ENCODE data around the gene L1TD1. TPM values are rescaled to one million over a fixed set of nuclear protein-coding genes. Genes with fewer than 3 reads are reported as not detected.

The L1TD1 gene
- total RNA-seq, 1 experiment from 2014 or later: 0.20 TPM

GRCh38 chr1:62235576-62235975 is 40.9 kb downstream of the L1TD1 start (continued):
- TF ChIP-seq, protein P1, sequence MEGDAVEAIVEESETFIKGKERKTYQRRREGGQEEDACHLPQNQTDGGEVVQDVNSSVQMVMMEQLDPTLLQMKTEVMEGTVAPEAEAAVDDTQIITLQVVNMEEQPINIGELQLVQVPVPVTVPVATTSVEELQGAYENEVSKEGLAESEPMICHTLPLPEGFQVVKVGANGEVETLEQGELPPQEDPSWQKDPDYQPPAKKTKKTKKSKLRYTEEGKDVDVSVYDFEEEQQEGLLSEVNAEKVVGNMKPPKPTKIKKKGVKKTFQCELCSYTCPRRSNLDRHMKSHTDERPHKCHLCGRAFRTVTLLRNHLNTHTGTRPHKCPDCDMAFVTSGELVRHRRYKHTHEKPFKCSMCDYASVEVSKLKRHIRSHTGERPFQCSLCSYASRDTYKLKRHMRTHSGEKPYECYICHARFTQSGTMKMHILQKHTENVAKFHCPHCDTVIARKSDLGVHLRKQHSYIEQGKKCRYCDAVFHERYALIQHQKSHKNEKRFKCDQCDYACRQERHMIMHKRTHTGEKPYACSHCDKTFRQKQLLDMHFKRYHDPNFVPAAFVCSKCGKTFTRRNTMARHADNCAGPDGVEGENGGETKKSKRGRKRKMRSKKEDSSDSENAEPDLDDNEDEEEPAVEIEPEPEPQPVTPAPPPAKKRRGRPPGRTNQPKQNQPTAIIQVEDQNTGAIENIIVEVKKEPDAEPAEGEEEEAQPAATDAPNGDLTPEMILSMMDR (IDR thresholded peaks at IDR 0.05 in 2 of 3, conservative IDR thresholded peaks at IDR 0.05 in 1 of 3; ENCODE audit: borderline replicate concordance in 1 of 3, insufficient read depth in 1 of 3, low read depth in 2 of 3, low read length in 2 of 3): no peak
- no peak for TF ChIP-seq ATF3 (IDR thresholded peaks at IDR 0.05)

DNA sequence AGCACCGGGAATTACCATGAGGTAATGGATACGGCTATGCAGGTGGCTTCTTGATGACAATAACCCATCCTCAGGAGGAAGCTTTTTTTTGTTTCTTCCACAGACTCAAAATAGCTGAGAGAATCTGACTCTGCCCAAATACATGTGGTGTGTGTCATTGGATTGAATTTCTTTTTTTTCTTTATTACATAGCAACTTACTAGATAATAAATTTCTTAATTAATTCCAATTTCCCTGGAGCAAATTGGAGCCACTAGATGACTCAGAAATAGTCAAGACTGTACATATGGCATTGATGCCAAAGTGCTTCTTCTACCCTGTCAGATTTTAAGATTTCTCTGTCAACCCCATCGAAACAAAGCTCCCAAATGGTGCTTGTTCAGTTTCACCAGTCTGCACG is 42.7 kb downstream of the L1TD1 start:
- H3K79me2 ChIP-seq (ENCODE audit: insufficient read depth, low read length): no peaks in the 10 kb centered on the region
- H3K4me3 ChIP-seq (replicated peaks in 1 of 2; ENCODE audit: low read depth in 1 of 2, low read length in 2 of 2): no peak overlapping the region
- CTCF ChIA-PET: no interaction called here
- no peak for DNase-seq (ENCODE audit: low read depth, low spot score)
- H3K9ac ChIP-seq (ENCODE audit: low read length): no peak overlapping the region
- no peaks in the 10 kb centered on the region for H3K27me3 ChIP-seq (ENCODE audit: insufficient read depth, low read length)
- no peak overlapping the region for H3K27ac ChIP-seq (ENCODE audit: low read depth, low read length)
- no peak for TF ChIP-seq YY1 (IDR thresholded peaks at IDR 0.05; ENCODE audit: extremely low read depth, insufficient replicate concordance, low read depth, low read length)
- RAD21 ChIA-PET (ENCODE audit: low non-redundant PET in 1 of 2, low total read pairs in 2 of 2, uncharacterized antibody in 2 of 2, unreplicated experiment in 2 of 2): no interaction called here
- no peak overlapping the region for H2AFZ ChIP-seq (ENCODE audit: low read depth, low read length, poor library complexity, severe bottlenecking)
- intact Hi-C loops (cut with micrococcal nuclease): no loop called here
- no peak for ATAC-seq
- H3K9me2 ChIP-seq (ENCODE audit: insufficient read depth): no peaks in the 10 kb centered on the region
- POLR2A ChIA-PET: no interaction called here
- BruUV-seq (replicated peaks): no TSS peak
- no peaks in the 10 kb centered on the region for H3K36me3 ChIP-seq (ENCODE audit: control insufficient read depth in 1 of 2, insufficient read depth in 2 of 2, low read length in 2 of 2)
- H4K20me1 ChIP-seq (ENCODE audit: insufficient read depth): no peaks in the 10 kb centered on the region
- peaks cover 0 to 26% of the 10 kb centered on the region in 2 experiments; a peak in 2 of 4 replicates for H3K4me1 ChIP-seq (ENCODE audit: control insufficient read depth in 1 of 2, insufficient read depth in 2 of 2, low read length in 2 of 2)
- H3K9me3 ChIP-seq (ENCODE audit: control insufficient read depth in 1 of 2, insufficient read depth in 1 of 2, low read depth in 1 of 2, low read length in 2 of 2): no peaks in the 10 kb centered on the region
- H3K4me2 ChIP-seq (ENCODE audit: low read length): no peak overlapping the region

DNA sequence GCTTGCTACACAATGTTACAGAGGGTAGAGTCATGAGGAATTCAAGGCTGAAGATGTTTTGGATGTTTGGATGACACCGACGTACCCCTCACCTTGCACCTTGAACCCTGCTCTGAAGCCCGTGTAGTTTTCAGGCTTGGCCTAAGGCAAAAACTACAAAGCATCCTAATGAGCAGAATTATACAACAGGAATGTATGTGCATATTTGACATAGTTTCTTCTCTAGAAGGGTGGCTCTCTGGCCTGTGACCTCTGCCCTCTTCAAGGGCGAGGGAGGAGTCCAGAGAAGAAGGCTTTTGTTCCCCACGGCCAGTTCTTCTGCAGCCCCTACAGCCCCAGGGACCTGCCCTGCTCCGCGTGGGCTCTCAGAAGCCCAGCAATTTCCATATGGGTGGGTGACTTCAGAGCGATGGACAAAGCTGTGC is 43.3 kb downstream of the L1TD1 start:
- no peak for TF ChIP-seq MAX (IDR thresholded peaks at IDR 0.05)
- TF ChIP-seq RAD21 (IDR thresholded peaks at IDR 0.05; ENCODE audit: low read depth): no peak
- no peak for TF ChIP-seq FOSL1 (IDR thresholded peaks at IDR 0.05; ENCODE audit: low read depth)
- no peak for TF ChIP-seq ELF1 (IDR thresholded peaks at IDR 0.05; ENCODE audit: borderline replicate concordance, low read depth)
- TF ChIP-seq ZFX (IDR thresholded peaks at IDR 0.05): no peak
- no peak for TF ChIP-seq CBX3 (IDR thresholded peaks at IDR 0.05; ENCODE audit: low read depth)
- DNase-seq (ENCODE audit: low read depth, low spot score) (no peak), ATAC-seq (peak; percentile 29; the same call in 1 of the 2 replicates)
- POLR2A ChIA-PET: no interaction called here
- no peaks in the 10 kb centered on the region for H4K20me1 ChIP-seq (ENCODE audit: insufficient read depth)
- no peak overlapping the region for H2AFZ ChIP-seq (ENCODE audit: low read depth, low read length, poor library complexity, severe bottlenecking)
- no peak overlapping the region for H3K4me2 ChIP-seq (ENCODE audit: low read length)
- H3K4me1 ChIP-seq (ENCODE audit: control insufficient read depth in 1 of 2, insufficient read depth in 2 of 2, low read length in 2 of 2): peaks cover 0 to 26% of the 10 kb centered on the region in 2 experiments; a peak in 2 of 4 replicates
- RAD21 ChIA-PET (ENCODE audit: low non-redundant PET in 1 of 2, low total read pairs in 2 of 2, uncharacterized antibody in 2 of 2, unreplicated experiment in 2 of 2): no interaction called here
- no TSS peak for BruUV-seq (replicated peaks)
- no peak overlapping the region for H3K9ac ChIP-seq (ENCODE audit: low read length)
- H3K4me3 ChIP-seq (replicated peaks in 1 of 2; ENCODE audit: low read depth in 1 of 2, low read length in 2 of 2): no peak overlapping the region
- no peaks in the 10 kb centered on the region for H3K9me3 ChIP-seq (ENCODE audit: control insufficient read depth in 1 of 2, insufficient read depth in 1 of 2, low read depth in 1 of 2, low read length in 2 of 2)
- CTCF ChIA-PET: no interaction called here
- no peaks in the 10 kb centered on the region for H3K27me3 ChIP-seq (ENCODE audit: insufficient read depth, low read length)
- no peaks in the 10 kb centered on the region for H3K79me2 ChIP-seq (ENCODE audit: insufficient read depth, low read length)
- no peaks in the 10 kb centered on the region for H3K36me3 ChIP-seq (ENCODE audit: control insufficient read depth in 1 of 2, insufficient read depth in 2 of 2, low read length in 2 of 2)
- intact Hi-C loops (cut with micrococcal nuclease): no loop called here
- no peak overlapping the region for H3K27ac ChIP-seq (ENCODE audit: low read depth, low read length)
- H3K9me2 ChIP-seq (ENCODE audit: insufficient read depth): no peaks in the 10 kb centered on the region
